Chondrocyte (in vitro differentiated cells): ENCODE results near the gene SLC8B1. TPM values are rescaled to one million over a fixed set of nuclear protein-coding genes. Genes with fewer than 3 reads are reported as not detected.

Experiments
- DNase-seq: peaks from one replicate; pipeline ENCODE4 v3.0.0; 2021; ENCODE audit warnings: mixed read lengths, low spot score
- H3K27ac Mint-ChIP-seq: one replicate; pipeline ENCODE4 v1.8.0; 2021; ENCODE audit warnings: mild to moderate bottlenecking, moderate library complexity, mixed read lengths; ENCODE audit not compliant: unreplicated experiment
- H3K27me3 Mint-ChIP-seq: 2 replicates; pipeline ENCODE4 v1.8.0; 2021; ENCODE audit warnings: low read depth, mixed read lengths
- H3K36me3 Mint-ChIP-seq: 2 replicates; pipeline ENCODE4 v1.8.0; 2021; ENCODE audit warnings: low read depth, mixed read lengths
- H3K4me1 Mint-ChIP-seq: 2 replicates; pipeline ENCODE4 v1.8.0; 2021; ENCODE audit warnings: low read depth, mild to moderate bottlenecking, mixed read lengths
- H3K4me3 Mint-ChIP-seq: one replicate; pipeline ENCODE4 v1.8.0; 2021; ENCODE audit warnings: mild to moderate bottlenecking, moderate library complexity, mixed read lengths; ENCODE audit not compliant: unreplicated experiment
- H3K9me3 Mint-ChIP-seq: 2 replicates; pipeline ENCODE4 v1.8.0; 2021; ENCODE audit warnings: low read depth, mixed read lengths
- total RNA-seq: library from RNA; stranded (reverse); gene quantifications from 3 replicates; pipeline ENCODE4 v1.2.1, GENCODE V29; 2021
- TF ChIP-seq, protein P1 (sequence below): fragments of 200-600 bp; sonication (generic); IDR thresholded peaks from 2 replicates; pipeline ENCODE4 v1.5.0; 2021; ENCODE audit warnings: antibody characterized with exemption, mild to moderate bottlenecking, moderate library complexity

SLC8B1 gene
- total RNA-seq, 1 donor from 2014 or later: 20.9 TPM

DNA sequence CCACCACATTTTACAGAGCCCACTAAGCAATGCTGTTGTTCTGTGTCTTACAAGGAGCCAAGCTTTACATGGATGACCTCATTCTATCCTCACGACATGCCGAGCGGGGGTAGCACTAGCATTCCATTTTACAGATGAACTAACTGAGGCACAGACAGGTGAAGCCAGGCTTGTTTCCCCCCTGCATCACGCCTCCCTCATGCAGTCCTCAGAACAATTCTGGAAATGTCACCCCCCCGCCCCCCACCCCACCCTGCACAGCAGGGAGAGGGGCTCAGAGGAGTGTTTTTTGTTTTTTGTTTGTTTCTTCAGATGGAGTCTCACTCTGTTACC is 1.5 kb downstream of the SLC8B1 start:
- TF ChIP-seq, protein P1, sequence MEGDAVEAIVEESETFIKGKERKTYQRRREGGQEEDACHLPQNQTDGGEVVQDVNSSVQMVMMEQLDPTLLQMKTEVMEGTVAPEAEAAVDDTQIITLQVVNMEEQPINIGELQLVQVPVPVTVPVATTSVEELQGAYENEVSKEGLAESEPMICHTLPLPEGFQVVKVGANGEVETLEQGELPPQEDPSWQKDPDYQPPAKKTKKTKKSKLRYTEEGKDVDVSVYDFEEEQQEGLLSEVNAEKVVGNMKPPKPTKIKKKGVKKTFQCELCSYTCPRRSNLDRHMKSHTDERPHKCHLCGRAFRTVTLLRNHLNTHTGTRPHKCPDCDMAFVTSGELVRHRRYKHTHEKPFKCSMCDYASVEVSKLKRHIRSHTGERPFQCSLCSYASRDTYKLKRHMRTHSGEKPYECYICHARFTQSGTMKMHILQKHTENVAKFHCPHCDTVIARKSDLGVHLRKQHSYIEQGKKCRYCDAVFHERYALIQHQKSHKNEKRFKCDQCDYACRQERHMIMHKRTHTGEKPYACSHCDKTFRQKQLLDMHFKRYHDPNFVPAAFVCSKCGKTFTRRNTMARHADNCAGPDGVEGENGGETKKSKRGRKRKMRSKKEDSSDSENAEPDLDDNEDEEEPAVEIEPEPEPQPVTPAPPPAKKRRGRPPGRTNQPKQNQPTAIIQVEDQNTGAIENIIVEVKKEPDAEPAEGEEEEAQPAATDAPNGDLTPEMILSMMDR: no peak
- Mint-ChIP-seq H3K9me3 (no peaks in the 10 kb centered on the region), H3K27ac (no peak overlapping the region), H3K4me1 (peaks cover 15% of the 10 kb centered on the region), H3K36me3 (peaks cover 14% of the 10 kb centered on the region), H3K4me3 (no peak overlapping the region), H3K27me3 (no peaks in the 10 kb centered on the region)
- DNase-seq: no peak

DNA sequence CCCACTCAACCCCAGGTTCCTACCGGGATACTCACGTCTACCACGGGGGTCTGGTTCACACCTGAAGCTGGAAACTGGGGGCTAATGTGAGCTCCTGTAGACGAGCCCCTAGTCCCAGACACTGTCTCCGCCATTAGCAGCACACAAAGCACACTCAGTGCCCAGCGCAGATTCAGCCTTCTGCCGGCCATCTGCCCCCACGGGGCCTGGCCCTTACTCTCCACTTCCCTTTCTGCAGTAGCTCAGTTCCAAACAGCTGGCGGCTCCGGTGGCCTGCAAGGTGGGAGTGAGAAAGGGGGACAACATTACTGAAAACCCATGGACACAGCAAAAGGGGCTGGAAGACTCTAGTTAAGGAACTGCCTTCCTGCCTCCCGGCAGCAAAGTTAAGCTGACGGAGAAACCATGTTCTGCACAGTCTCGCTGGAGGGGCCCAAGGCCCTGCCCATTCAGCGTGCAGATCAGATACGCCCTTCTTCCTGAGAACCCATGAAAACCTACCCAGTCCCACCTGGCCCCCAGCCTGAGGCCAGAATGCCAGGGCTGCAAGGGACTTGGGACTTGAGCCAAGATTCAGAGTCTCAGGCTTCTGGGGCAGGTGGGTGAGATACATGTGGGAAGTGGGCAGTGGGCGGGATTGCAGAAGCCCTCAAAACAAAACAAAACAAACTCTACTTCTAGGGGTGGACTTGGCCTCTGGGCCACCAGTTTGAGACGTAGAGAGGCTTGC is 2.1 kb downstream of the SLC8B1 start:
- H3K9me3 Mint-ChIP-seq: no peaks in the 10 kb centered on the region
- no peak for DNase-seq
- peaks cover 18% of the 10 kb centered on the region for H3K4me1 Mint-ChIP-seq
- TF ChIP-seq, protein P1: no peak
- H3K27me3 Mint-ChIP-seq: no peaks in the 10 kb centered on the region
- no peak overlapping the region for H3K4me3 Mint-ChIP-seq
- no peak overlapping the region for H3K27ac Mint-ChIP-seq
- H3K36me3 Mint-ChIP-seq: peaks cover 14% of the 10 kb centered on the region

DNA sequence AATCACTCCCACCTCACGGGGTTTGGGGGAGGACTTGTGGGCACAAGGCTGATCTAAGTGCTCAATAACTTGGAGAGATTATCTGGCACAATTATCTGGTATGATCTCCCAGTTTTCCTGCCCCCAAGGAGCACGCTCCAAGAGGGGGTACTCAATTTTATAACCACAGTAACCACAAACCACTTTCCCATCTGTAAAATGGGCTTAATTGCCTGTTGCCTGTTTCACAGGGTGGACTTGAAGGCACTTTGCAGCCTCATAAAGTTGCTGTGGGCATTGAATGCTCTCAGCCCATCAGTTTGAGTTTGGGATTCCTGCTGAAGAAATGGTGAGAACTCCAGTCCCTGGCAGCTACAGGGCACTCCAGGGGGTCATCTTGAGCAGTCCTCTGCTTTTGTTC is 4.4 kb downstream of the SLC8B1 start:
- no peak overlapping the region for H3K27ac Mint-ChIP-seq
- peaks cover 32% of the 10 kb centered on the region for H3K4me1 Mint-ChIP-seq
- H3K27me3 Mint-ChIP-seq: no peaks in the 10 kb centered on the region
- peaks cover 14% of the 10 kb centered on the region for H3K36me3 Mint-ChIP-seq
- no peak overlapping the region for H3K4me3 Mint-ChIP-seq
- TF ChIP-seq, protein P1: no peak
- DNase-seq: no peak
- no peaks in the 10 kb centered on the region for H3K9me3 Mint-ChIP-seq

DNA sequence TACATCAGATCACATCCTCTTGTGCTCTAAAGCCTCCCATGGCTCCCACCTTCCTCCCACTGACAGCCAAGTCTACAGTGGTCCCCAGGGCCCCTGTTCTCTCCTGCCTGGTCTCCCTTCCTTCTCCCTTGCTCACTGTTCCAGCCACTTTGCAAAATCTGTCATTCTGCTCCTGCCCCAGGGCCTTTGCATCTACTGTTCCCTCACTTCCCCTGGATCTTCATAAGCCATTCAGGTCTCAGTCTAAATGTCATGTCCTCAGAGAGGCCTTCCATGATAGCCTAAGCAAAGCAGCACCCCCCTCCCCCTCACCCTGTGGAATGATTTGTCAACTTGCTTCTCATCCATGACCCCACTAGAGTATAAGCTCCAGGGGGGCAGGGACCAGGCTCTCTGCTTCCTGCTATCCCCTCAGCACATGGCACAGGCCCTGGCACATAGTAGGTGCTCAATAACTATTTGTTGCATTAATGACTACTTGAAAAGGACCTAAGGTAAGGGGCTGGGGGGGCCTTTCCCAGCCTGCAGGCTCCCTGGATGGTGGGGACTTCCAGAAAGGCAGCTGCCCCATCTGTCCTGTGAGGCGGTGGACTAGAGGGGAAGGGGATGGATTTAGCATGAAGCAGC is 5.0 kb downstream of the SLC8B1 start:
- Mint-ChIP-seq H3K4me1 (peaks cover 32% of the 10 kb centered on the region), H3K4me3 (no peak overlapping the region), H3K27ac (no peak overlapping the region), H3K9me3 (no peaks in the 10 kb centered on the region), H3K27me3 (no peaks in the 10 kb centered on the region), H3K36me3 (peaks cover 14% of the 10 kb centered on the region)
- TF ChIP-seq, protein P1: no peak
- DNase-seq: no peak

DNA sequence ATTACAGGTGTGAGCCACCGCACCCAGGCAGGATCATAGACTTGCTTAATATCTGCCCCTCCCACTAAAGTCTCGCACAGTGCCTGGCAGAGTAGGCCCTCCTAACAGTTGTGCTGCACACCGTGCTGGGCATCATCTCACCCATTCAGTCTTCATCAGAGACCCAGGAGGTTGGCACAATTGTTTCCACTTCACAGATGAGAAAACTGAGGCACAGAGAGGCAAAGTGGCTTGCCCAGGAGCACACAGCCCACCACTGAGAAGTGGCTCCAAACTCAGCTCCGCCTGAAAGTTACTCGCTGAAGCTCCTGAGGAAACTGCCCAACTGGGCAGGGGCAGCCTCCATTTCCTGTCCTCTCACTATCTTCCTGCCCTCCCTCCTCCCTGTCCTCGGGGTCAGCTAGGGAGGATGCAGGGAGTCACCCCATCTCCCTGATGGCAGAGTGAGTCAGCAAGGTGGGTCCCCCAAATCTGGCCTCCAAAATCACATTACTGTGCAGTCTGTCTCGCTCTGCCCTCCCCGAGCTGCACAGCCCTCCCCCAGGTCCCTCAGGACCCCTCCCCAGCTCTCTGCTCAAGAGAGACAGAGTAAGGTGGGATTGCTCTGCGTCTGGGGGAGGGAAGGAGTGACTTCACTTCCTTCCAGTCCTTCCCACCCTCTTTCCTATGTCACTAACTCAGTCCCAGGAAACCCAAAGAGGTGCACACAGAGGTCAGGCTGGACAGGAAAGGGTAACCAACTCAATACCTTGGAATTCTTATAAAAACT is 5.7 kb downstream of the SLC8B1 start:
- H3K4me1 Mint-ChIP-seq: peaks cover 27% of the 10 kb centered on the region
- no peak for DNase-seq
- H3K27me3 Mint-ChIP-seq: no peaks in the 10 kb centered on the region
- no peak overlapping the region for H3K4me3 Mint-ChIP-seq
- TF ChIP-seq, protein P1: no peak
- H3K36me3 Mint-ChIP-seq: peaks cover 14% of the 10 kb centered on the region
- no peak overlapping the region for H3K27ac Mint-ChIP-seq
- H3K9me3 Mint-ChIP-seq: no peaks in the 10 kb centered on the region
